SU-DHL-6 (cell line): ENCODE results near the gene NAA15.

Experiments used
- EZH2phosphoT487 ChIP-seq: fragments of 200-600 bp; sonication (generic), shearing (Covaris generic); conservative IDR thresholded peaks from 2 replicates; pipeline ENCODE4 v1.6.1; 2018; ENCODE audit warnings: mild to moderate bottlenecking, antibody characterized with exemption, low read length, moderate library complexity, mixed read lengths
- TF ChIP-seq, protein P1 (sequence below): fragments of 200-600 bp; sonication (generic); IDR thresholded peaks from one replicate; pipeline ENCODE4 v1.5.1; 2017; ENCODE audit warnings: antibody characterized with exemption, mild to moderate bottlenecking, low read length, moderate library complexity; ENCODE audit not compliant: insufficient read depth, poor library complexity, severe bottlenecking

DNA sequence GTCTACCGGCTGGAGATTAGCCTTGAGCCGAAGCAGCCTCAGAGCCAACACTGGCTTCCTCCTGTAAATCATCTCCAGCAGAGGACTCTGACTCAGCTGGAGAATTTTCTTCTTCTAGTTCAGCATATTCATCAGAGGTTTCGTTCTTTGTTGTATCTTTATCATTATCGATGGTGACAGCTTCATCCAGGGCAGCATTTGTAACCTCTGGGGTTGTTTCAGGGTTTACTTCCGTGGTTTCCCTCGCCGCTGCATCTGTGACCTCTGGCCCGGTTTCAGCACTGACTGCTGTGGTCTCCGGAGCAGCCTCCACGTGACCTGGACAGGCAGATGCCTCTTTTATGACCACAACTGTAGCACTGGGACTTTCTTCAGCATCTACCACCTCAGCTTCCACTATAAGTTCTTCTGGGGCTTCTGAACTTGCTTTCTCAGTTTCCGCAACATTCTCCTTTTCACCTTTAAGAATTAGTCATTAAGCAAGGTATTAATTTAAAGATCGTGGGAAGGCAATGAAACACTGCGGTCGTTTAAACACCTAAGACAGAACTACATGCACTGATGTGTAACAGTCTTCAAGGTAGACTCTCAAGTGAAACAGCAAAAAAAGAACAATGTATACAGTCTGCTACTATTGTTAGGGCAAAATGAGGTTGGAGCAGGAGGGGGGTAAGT lies 34.6 kb upstream of the NAA15 start:
- TF ChIP-seq, protein P1, sequence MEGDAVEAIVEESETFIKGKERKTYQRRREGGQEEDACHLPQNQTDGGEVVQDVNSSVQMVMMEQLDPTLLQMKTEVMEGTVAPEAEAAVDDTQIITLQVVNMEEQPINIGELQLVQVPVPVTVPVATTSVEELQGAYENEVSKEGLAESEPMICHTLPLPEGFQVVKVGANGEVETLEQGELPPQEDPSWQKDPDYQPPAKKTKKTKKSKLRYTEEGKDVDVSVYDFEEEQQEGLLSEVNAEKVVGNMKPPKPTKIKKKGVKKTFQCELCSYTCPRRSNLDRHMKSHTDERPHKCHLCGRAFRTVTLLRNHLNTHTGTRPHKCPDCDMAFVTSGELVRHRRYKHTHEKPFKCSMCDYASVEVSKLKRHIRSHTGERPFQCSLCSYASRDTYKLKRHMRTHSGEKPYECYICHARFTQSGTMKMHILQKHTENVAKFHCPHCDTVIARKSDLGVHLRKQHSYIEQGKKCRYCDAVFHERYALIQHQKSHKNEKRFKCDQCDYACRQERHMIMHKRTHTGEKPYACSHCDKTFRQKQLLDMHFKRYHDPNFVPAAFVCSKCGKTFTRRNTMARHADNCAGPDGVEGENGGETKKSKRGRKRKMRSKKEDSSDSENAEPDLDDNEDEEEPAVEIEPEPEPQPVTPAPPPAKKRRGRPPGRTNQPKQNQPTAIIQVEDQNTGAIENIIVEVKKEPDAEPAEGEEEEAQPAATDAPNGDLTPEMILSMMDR: no peak
- no peak for TF ChIP-seq EZH2phosphoT487
